ENCODE measurements around the gene TEX2. TPM values are rescaled to one million over a fixed set of nuclear protein-coding genes. Genes with fewer than 3 reads are reported as not detected.
A peak's percentile ranks its signal among the peaks of the same experiment; 100 is the strongest.
"Not testable (repeated sequence)": the region's sequence is repeated elsewhere in the genome, so short reads cannot be mapped to it uniquely, and the experiment has no call there.

TEX2 gene
- total and polyA plus RNA-seq, 7 donors: 4.6 to 50.7 (median 39.3) TPM

DNA sequence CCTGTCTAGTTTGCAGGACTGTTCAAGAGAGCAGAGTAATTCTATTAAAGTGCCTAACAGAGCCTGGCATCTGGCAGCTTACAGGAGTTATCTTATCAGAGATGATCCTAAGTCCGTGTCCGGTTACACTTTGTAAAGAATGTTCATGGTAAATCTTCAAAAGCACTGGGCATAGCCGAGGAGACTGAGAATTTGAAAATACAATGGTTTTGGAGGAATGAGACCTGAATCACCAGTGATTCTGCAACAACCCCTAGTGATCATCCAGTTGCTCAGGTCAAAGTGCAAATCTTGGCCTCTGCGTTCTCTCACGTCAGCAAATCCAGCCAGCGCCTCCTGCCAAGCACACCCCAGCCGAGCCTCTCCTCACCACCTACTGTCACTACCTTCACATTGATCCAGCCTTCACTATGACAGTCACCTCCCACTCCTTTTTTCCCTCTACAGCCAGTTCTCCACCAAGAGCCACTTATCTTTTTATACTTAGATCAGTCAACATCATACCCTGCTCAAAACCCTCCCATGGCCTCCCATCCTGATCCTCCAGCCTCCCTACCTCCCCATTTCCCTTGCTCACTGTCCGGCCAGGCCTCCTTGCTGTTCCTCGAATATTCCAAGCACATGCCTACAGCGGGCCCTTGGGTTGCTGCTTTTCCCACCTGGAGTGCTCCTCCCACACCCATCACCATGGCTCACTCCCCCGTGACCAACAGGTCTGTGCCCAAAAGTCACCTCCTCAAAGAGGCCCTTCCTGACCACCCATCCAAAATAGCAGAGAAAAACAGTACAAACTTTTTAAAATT, 75.8 kb downstream of the TEX2 start:
- TF ChIP-seq POLR2AphosphoS5 (IDR thresholded peaks at IDR 0.05): no peak
- TF ChIP-seq EP300 (IDR thresholded peaks at IDR 0.05): no peak
- TF ChIP-seq, protein P1, sequence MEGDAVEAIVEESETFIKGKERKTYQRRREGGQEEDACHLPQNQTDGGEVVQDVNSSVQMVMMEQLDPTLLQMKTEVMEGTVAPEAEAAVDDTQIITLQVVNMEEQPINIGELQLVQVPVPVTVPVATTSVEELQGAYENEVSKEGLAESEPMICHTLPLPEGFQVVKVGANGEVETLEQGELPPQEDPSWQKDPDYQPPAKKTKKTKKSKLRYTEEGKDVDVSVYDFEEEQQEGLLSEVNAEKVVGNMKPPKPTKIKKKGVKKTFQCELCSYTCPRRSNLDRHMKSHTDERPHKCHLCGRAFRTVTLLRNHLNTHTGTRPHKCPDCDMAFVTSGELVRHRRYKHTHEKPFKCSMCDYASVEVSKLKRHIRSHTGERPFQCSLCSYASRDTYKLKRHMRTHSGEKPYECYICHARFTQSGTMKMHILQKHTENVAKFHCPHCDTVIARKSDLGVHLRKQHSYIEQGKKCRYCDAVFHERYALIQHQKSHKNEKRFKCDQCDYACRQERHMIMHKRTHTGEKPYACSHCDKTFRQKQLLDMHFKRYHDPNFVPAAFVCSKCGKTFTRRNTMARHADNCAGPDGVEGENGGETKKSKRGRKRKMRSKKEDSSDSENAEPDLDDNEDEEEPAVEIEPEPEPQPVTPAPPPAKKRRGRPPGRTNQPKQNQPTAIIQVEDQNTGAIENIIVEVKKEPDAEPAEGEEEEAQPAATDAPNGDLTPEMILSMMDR (IDR thresholded peaks at IDR 0.05): no peak
- TF ChIP-seq POLR2A (IDR thresholded peaks at IDR 0.05): no peak
- Histone ChIP-seq H3K9me3 (no peaks in the 10 kb centered on the region), H3K4me1 (peaks cover 0 to 8% (median 0%) of the 10 kb centered on the region in 4 donors), H3K4me3 (no peak overlapping the region), H3K27me3 (no peaks in the 10 kb centered on the region), H3K27ac (no peak overlapping the region), H3K36me3 (peaks cover 0 to 14% (median 6%) of the 10 kb centered on the region in 4 donors)
- DNase-seq: no peak
- 94 to 96% methylated on average over 11 of the region's 11 CpGs for WGBS, 2 donors
- intact Hi-C loops (cut with DNase I): no loop called here

DNA sequence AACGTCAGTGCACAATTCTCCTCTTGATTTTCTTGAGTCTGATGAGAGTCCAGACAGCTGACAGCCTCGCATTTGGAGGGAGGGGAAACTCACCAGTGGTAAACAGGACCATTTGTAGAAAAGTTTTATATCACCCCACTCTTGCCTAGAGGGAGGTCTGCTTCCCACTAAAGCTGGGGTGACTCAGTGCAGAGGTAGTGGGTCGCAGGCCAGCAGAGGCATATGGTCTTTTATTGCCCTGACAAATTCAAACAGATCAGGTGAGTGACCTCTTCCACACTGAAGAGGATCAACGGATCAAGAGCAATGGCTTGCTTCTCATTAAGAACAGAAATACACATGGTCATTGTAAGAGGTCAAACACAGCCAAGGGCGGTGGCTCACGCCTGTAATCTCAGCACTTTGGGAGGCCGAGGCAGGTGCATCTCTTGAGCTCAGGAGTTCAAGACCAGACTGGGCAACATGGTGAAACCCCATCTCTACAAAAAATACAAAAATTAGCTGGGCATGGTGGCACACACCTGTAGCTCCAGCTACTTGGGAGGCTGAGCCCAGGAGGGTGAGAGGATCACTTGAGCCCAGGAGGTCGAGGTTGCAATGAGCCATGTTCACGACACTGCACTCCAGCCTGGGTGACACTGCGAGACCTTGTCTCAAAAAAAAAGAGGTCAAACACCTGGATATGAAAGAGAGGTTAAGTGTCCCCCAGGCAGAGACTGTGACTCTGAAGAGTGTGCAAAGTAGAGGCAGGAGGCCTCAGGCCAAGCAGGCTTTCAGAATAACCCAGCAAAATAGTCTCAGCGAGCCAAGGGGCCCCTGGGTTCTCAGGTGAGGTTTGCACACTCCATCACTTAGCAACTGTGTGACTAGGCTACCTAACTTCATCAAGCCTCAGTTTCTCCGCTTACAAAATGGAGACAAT, 76.6 kb downstream of the TEX2 start:
- intact Hi-C loops (cut with DNase I): no loop called here
- 92 to 96% methylated on average over 12 of the region's 12 CpGs for WGBS, 2 donors
- Histone ChIP-seq H3K4me3 (no peak overlapping the region), H3K27me3 (no peaks in the 10 kb centered on the region), H3K4me1 (peaks cover 0 to 8% (median 0%) of the 10 kb centered on the region in 4 donors), H3K27ac (no peak overlapping the region), H3K9me3 (no peaks in the 10 kb centered on the region), H3K36me3 (peaks cover 0 to 14% (median 6%) of the 10 kb centered on the region in 4 donors)
- TF ChIP-seq EP300 (IDR thresholded peaks at IDR 0.05) (no peak), POLR2A (IDR thresholded peaks at IDR 0.05) (no peak), POLR2AphosphoS5 (IDR thresholded peaks at IDR 0.05) (no peak)
- TF ChIP-seq, protein P1 (IDR thresholded peaks at IDR 0.05): no peak
- DNase-seq: no peak

DNA sequence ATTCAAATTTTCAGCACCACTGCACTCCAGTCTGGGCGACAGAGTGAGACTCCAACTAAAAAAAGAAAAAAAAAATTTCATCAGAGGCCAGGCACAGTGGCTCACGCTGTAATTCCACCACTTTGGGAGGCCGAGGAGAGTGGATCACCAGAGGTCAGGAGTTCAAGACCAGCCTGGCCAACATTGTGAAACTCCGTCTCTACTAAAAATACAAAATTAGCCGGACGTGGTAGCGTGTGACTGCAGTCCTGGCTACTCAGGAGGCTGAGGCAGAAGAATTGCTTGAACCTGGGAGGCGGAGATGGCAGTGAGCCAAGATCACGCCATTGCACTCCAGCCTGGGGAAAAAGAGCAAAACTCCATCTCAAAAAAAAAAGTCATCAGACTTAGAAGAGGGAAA, 77.5 kb downstream of the TEX2 start:
- 83 to 85% methylated on average over 9 of the region's 9 CpGs for WGBS, 2 donors
- peak in 1 of 4 donors; percentile 7 for TF ChIP-seq POLR2AphosphoS5 (IDR thresholded peaks at IDR 0.05)
- DNase-seq: peak; percentile 81
- intact Hi-C loops (cut with DNase I); H3K9me3 ChIP-seq; H3K27me3 ChIP-seq; H3K4me3 ChIP-seq: not testable (repeated sequence)
- Histone ChIP-seq H3K27ac (peak overlapping the region in 1 of 4 donors; percentile 5), H3K36me3 (peaks cover 0 to 14% (median 6%) of the 10 kb centered on the region in 4 donors), H3K4me1 (peaks cover 0 to 11% (median 2%) of the 10 kb centered on the region in 4 donors)

DNA sequence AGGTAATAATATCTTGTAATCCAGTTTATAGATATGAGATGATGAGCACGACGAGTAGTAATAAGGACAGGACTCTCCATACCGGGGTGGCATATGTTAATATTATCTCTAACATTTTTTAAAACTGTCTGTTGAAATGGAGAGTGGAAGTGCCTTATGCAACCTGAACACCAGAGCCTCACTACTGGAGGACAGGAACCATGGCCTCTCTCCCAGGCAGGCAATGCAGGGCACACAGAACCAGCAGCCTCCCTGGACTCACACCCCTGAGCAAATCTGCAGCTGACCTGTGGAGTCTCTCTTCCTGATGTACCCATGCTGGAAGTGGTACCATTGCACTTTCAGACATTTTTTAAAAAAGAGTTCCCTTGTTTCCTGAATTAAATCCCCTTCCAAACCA, 78.0 kb downstream of the TEX2 start:
- peaks cover 0 to 14% (median 6%) of the 10 kb centered on the region in 4 donors for H3K36me3 ChIP-seq
- intact Hi-C loops (cut with DNase I): no loop called here
- no peaks in the 10 kb centered on the region for H3K27me3 ChIP-seq
- peaks cover 0 to 15% (median 7%) of the 10 kb centered on the region in 4 donors for H3K4me1 ChIP-seq
- no peaks in the 10 kb centered on the region for H3K9me3 ChIP-seq
- 77 to 84% methylated on average over 3 of the region's 3 CpGs for WGBS, 2 donors
- DNase-seq: no peak
- no peak overlapping the region for H3K4me3 ChIP-seq
- H3K27ac ChIP-seq: peak overlapping the region in 1 of 4 donors; percentile 5
- TF ChIP-seq POLR2AphosphoS5 (IDR thresholded peaks at IDR 0.05) (no peak), EP300 (IDR thresholded peaks at IDR 0.05) (no peak), POLR2A (IDR thresholded peaks at IDR 0.05) (no peak)
- TF ChIP-seq, protein P1 (IDR thresholded peaks at IDR 0.05): no peak

DNA sequence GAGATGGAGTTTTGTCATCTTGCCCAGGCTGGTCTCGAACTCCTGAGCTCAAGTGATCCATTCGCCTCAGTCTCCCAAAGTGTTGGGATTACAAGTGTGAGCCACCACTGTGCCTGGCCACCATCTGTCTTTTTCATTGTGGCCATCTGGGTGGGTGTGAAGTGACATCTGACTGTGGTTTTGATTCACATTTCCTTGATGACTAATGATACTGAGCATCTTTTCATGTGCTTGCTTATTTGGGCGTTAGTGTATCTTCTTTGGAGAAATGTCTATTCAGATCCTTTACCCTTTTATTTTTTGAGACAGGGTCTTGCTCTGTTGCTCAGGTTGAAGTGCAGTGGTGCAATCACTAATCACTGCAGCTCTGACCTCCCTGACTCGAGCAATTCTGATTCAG, 79.2 kb downstream of the TEX2 start:
- Histone ChIP-seq H3K36me3 (peaks cover 0 to 14% (median 6%) of the 10 kb centered on the region in 4 donors), H3K4me3 (no peak overlapping the region), H3K4me1 (peaks cover 0 to 24% (median 13%) of the 10 kb centered on the region in 4 donors), H3K9me3 (no peaks in the 10 kb centered on the region), H3K27me3 (no peaks in the 10 kb centered on the region), H3K27ac (no peak overlapping the region)
- intact Hi-C loops (cut with DNase I): no loop called here
- WGBS, 2 donors: 89 to 92% methylated on average over 4 of the region's 4 CpGs
- no peak for TF ChIP-seq EP300 (IDR thresholded peaks at IDR 0.05)
- no peak for TF ChIP-seq POLR2A (IDR thresholded peaks at IDR 0.05)
- no peak for TF ChIP-seq POLR2AphosphoS5 (IDR thresholded peaks at IDR 0.05)
- TF ChIP-seq, protein P1 (IDR thresholded peaks at IDR 0.05): no peak
- DNase-seq: no peak

All from sigmoid colon (tissue), 7 donors.